OCI-LY3 (cell line): Measurements from ENCODE around the gene NFAM1.

Source experiments
- CTCF ChIP-seq: fragments of 200-600, 300-600 bp; sonication (generic); IDR thresholded peaks from 2 replicates; pipeline ENCODE4 v1.5.1; 2014; ENCODE audit warnings: antibody characterized with exemption, low read length, low read depth
- EZH2phosphoT487 ChIP-seq: fragments of 200-600 bp; shearing (Covaris generic); IDR thresholded peaks from 2 replicates; pipeline ENCODE4 v1.6.1; 2018; ENCODE audit warnings: antibody characterized with exemption, mixed run types, low read depth

DNA sequence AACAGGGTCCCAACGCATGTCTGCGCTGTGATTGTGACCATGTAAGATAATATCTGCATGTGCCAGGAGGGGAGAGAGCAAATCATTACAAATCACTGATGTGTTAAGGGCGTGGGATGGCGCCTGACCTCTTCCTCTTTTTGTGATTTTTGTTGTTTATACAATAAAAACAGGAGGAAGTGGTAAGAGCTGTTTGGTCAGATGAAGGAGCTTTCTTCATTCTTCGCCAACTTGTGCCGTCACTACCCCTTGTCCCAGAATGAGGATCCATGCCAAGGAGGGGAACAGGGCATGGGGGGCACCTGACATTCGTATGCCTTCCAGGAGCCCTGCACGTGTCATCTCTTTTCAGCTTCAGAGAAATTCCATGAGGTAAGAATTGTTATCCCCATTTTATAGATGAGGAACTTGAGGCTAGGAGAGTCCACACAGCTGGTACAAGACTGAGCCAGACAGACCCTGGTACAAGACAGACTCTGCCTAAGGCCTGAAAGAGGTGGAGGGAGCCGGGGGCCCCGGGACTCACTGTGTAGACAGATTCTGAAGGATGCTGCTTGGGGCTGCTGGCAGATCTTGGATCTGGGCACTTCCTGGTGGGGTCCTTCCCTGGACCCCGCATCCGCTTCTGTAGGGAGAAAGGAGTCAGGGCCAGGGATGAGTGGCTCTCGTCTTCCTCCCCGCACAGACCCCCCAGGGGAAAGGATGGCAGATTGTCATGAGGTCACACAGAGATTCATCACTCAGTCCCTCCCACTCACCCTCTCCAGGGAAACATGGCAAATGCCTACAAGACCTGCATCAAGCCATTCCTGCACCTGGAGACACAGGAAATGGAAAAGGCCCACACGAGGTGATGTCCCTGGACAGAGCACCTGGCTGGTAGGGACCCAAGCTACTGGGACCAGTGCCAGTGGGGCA is 34.6 kb downstream of the NFAM1 start:
- TF ChIP-seq CTCF (no peak), EZH2phosphoT487 (no peak)
